Measurements from ENCODE around the gene IPO5.

GRCh38 chr13:97948041-97948440, 5.4 kb upstream of the IPO5 start:
- no peak for TF ChIP-seq CTCF (conservative IDR thresholded peaks at IDR 0.05; ENCODE audit: low read depth, low read length)
- TF ChIP-seq EZH2 (IDR thresholded peaks at IDR 0.05; ENCODE audit: low read length, unreplicated experiment): no peak
